Stimulated activated effector memory CD8-positive, alpha-beta T cell treated with anti-CD3 and anti-CD28 coated beads, Interleukin-12 subunit alpha, Interleukin-12 subunit beta, amount 100 ng/mL, for 72 hours (primary cell): Measurements from ENCODE around the gene RNF222.
"Not testable (repeated sequence)": the region's sequence is repeated elsewhere in the genome, so short reads cannot be mapped to it uniquely, and the experiment has no call there.

Experiments
- ATAC-seq: fragments of 150-1000 bp; cut with Tn5 transposase; 2 replicates; pipeline ENCODE4 v1.10.0; 2021
- DNase-seq, 2 donors: peaks; one replicate each; pipeline ENCODE4 v3.0.0; 2021 to 2022; ENCODE audit warnings: low spot score in 2 of 2
- H3K27ac Mint-ChIP-seq: one replicate; pipeline ENCODE4 v1.8.0; 2022; ENCODE audit warnings: mild to moderate bottlenecking, mixed read lengths
- H3K36me3 Mint-ChIP-seq: one replicate; pipeline ENCODE4 v1.8.0; 2022; ENCODE audit warnings: mild to moderate bottlenecking, mixed read lengths
- H3K4me1 Mint-ChIP-seq: one replicate; pipeline ENCODE4 v1.8.0; 2022; ENCODE audit warnings: mixed read lengths
- H3K4me3 Mint-ChIP-seq: one replicate; pipeline ENCODE4 v1.8.0; 2022; ENCODE audit warnings: mild to moderate bottlenecking, mixed read lengths
- H3K9me3 Mint-ChIP-seq: one replicate; pipeline ENCODE4 v1.8.0; 2022; ENCODE audit warnings: mixed read lengths

The RNF222 gene

GRCh38 chr17:8394497-8394896 lies 3.1 kb downstream of the RNF222 start:
- not testable (repeated sequence) for ATAC-seq, H3K4me3 Mint-ChIP-seq, H3K36me3 Mint-ChIP-seq, H3K9me3 Mint-ChIP-seq, DNase-seq
- peak overlapping the region; percentile 86 for H3K27ac Mint-ChIP-seq
- H3K4me1 Mint-ChIP-seq: peaks cover 13% of the 10 kb centered on the region

- Mint-ChIP-seq H3K36me3 (no peaks in the 10 kb centered on the region), H3K9me3 (no peaks in the 10 kb centered on the region), H3K4me1 (peaks cover 20% of the 10 kb centered on the region), H3K27ac (peak overlapping the region; percentile 86), H3K4me3 (peak overlapping the region; percentile 5)
- no peak for DNase-seq
- ATAC-seq: peak; percentile 94
Measured at GRCh38 chr17:8393470-8394231, 4.0 kb downstream of the RNF222 start.

GRCh38 chr17:8392674-8393469 lies 4.8 kb downstream of the RNF222 start:
- Mint-ChIP-seq H3K27ac (peak overlapping the region; percentile 86), H3K4me1 (peaks cover 28% of the 10 kb centered on the region), H3K9me3 (no peaks in the 10 kb centered on the region), H3K4me3 (no peak overlapping the region), H3K36me3 (no peaks in the 10 kb centered on the region)
- no peak for DNase-seq
- no peak for ATAC-seq

GRCh38 chr17:8392274-8392673 lies 5.4 kb downstream of the RNF222 start:
- H3K4me3 Mint-ChIP-seq: no peak overlapping the region

GRCh38 chr17:8391711-8392110 lies 5.9 kb downstream of the RNF222 start:
- no peak overlapping the region for H3K4me3 Mint-ChIP-seq
- ATAC-seq (no peak), DNase-seq (no peak)
- no peaks in the 10 kb centered on the region for H3K36me3 Mint-ChIP-seq
- peaks cover 37% of the 10 kb centered on the region for H3K4me1 Mint-ChIP-seq
- no peaks in the 10 kb centered on the region for H3K9me3 Mint-ChIP-seq
- no peak overlapping the region for H3K27ac Mint-ChIP-seq

More at GRCh38 chr17:8392274-8392673, 5.4 kb downstream of the RNF222 start:
- Mint-ChIP-seq H3K36me3 (no peaks in the 10 kb centered on the region), H3K9me3 (no peaks in the 10 kb centered on the region), H3K4me1 (peaks cover 34% of the 10 kb centered on the region), H3K27ac (no peak overlapping the region)
- DNase-seq (no peak), ATAC-seq (no peak)

- Mint-ChIP-seq H3K27ac (peak overlapping the region; percentile 52), H3K36me3 (peaks cover 3% of the 10 kb centered on the region), H3K4me3 (no peak overlapping the region), H3K9me3 (no peaks in the 10 kb centered on the region), H3K4me1 (peaks cover 46% of the 10 kb centered on the region)
- no peak for DNase-seq
- ATAC-seq: no peak
Measured at GRCh38 chr17:8387914-8388651, 9.5 kb downstream of the RNF222 start.

GRCh38 chr17:8386841-8387240 lies 10.8 kb downstream of the RNF222 start:
- H3K36me3 Mint-ChIP-seq: peaks cover 15% of the 10 kb centered on the region
- ATAC-seq (no peak), DNase-seq (no peak)
- H3K4me3 Mint-ChIP-seq: no peak overlapping the region
- no peaks in the 10 kb centered on the region for H3K9me3 Mint-ChIP-seq
- peaks cover 46% of the 10 kb centered on the region for H3K4me1 Mint-ChIP-seq
- no peak overlapping the region for H3K27ac Mint-ChIP-seq

- DNase-seq (no peak), ATAC-seq (no peak)
- Mint-ChIP-seq H3K4me1 (peaks cover 61% of the 10 kb centered on the region), H3K4me3 (peak overlapping the region; percentile 99), H3K36me3 (peaks cover 35% of the 10 kb centered on the region), H3K9me3 (no peaks in the 10 kb centered on the region), H3K27ac (peak overlapping the region; percentile 99)
Measured at GRCh38 chr17:8384801-8385378, 12.7 kb downstream of the RNF222 start.

GRCh38 chr17:8383143-8383822 lies 14.3 kb downstream of the RNF222 start, which contains the start of gene RPL26:
TSS of gene RPL26 (minus strand) at chr17:8383193. CDS start at chr17:8382310, 883 bp downstream.
- ATAC-seq (peak; percentile 95), DNase-seq (peak; percentile 98 to 99)
- H3K4me1 Mint-ChIP-seq: peaks cover 61% of the 10 kb centered on the region
- H3K4me3 Mint-ChIP-seq: peak within 1 kb of the TSS; percentile 99
- H3K9me3 Mint-ChIP-seq: no peaks in the 10 kb centered on the region
- H3K36me3 Mint-ChIP-seq: peaks cover 51% of the 10 kb centered on the region
- H3K27ac Mint-ChIP-seq: peak within 1 kb of the TSS; percentile 99

GRCh38 chr17:8382880-8383142 lies 14.8 kb downstream of the RNF222 start:
- Mint-ChIP-seq H3K27ac (peak overlapping the region; percentile 99), H3K9me3 (no peaks in the 10 kb centered on the region), H3K4me3 (peak overlapping the region; percentile 99), H3K4me1 (peaks cover 61% of the 10 kb centered on the region), H3K36me3 (peaks cover 56% of the 10 kb centered on the region)
- no peak for DNase-seq
- no peak for ATAC-seq

- Mint-ChIP-seq H3K4me1 (peaks cover 60% of the 10 kb centered on the region), H3K9me3 (no peaks in the 10 kb centered on the region), H3K36me3 (peaks cover 61% of the 10 kb centered on the region), H3K27ac (peak overlapping the region; percentile 99), H3K4me3 (peak overlapping the region; percentile 99)
- no peak for DNase-seq
- no peak for ATAC-seq
Measured at GRCh38 chr17:8382052-8382879, 15.4 kb downstream of the RNF222 start.

- H3K4me3 Mint-ChIP-seq: peak overlapping the region; percentile 99
- peaks cover 83% of the 10 kb centered on the region for H3K36me3 Mint-ChIP-seq
- no peaks in the 10 kb centered on the region for H3K9me3 Mint-ChIP-seq
- DNase-seq (no peak), ATAC-seq (no peak)
- H3K27ac Mint-ChIP-seq: peak overlapping the region; percentile 99
- peaks cover 65% of the 10 kb centered on the region for H3K4me1 Mint-ChIP-seq
Measured at GRCh38 chr17:8380049-8380448, 17.6 kb downstream of the RNF222 start.

- peak overlapping the region; percentile 51 for H3K27ac Mint-ChIP-seq
- peaks cover 82% of the 10 kb centered on the region for H3K36me3 Mint-ChIP-seq
- not testable (repeated sequence) for H3K4me3 Mint-ChIP-seq, ATAC-seq, DNase-seq, H3K9me3 Mint-ChIP-seq
- H3K4me1 Mint-ChIP-seq: peaks cover 54% of the 10 kb centered on the region
Measured at GRCh38 chr17:8378117-8378516, 19.5 kb downstream of the RNF222 start.

- peak overlapping the region; percentile 75 for H3K4me3 Mint-ChIP-seq
- peaks cover 54% of the 10 kb centered on the region for H3K4me1 Mint-ChIP-seq
- DNase-seq (no peak), ATAC-seq (no peak)
- no peaks in the 10 kb centered on the region for H3K9me3 Mint-ChIP-seq
- H3K36me3 Mint-ChIP-seq: peaks cover 75% of the 10 kb centered on the region
- H3K27ac Mint-ChIP-seq: peak overlapping the region; percentile 51
Measured at GRCh38 chr17:8377422-8377821, 20.2 kb downstream of the RNF222 start.
